HEK293 (cell line): ENCODE measurements around the gene CENPX.

Source experiments
- CTCF ChIA-PET: fragments of 350-600 bp; formaldehyde crosslinking; extraction: SDS; loops from one replicate; lab custom pipeline; 2021; ENCODE audit warnings: antibody characterized with exemption; lab: Yijun Ruan, JAX
- POLR2A ChIA-PET: fragments of 300-600 bp; formaldehyde crosslinking; extraction: SDS; loops from one replicate; lab custom pipeline; 2020; ENCODE audit warnings: antibody characterized with exemption, inconsistent platforms; lab: Yijun Ruan, JAX
- H3K27ac ChIP-seq: fragments of 200-500 bp; sonication (Bioruptor generic); 2 replicates; pipeline ENCODE4 v1.5.1; 2014; ENCODE audit warnings: low read depth, low read length, control low read depth, inconsistent platforms; ENCODE audit errors: extremely low read depth
- H3K36me3 ChIP-seq, 2 experiments: fragments of 200-500 bp in 1 of 2; sonication (Bioruptor generic) in 1 of 2; 1 replicate in 1 of 2; 2 replicates in 1 of 2; pipeline ENCODE4 v1.5.1; 2014 to 2017; ENCODE audit warnings: inconsistent platforms in 2 of 2, low read length in 2 of 2; ENCODE audit not compliant: control insufficient read depth in 2 of 2, insufficient read depth in 1 of 2
- H3K4me1 ChIP-seq: fragments of 200-500 bp; sonication (Bioruptor generic); 2 replicates; pipeline ENCODE4 v1.5.1; 2014; ENCODE audit warnings: mild to moderate bottlenecking, low read length, inconsistent platforms; ENCODE audit not compliant: control insufficient read depth, insufficient read depth
- H3K4me3 ChIP-seq: 2 replicates; pipeline ENCODE4 v1.5.1; 2011; ENCODE audit warnings: low read depth, mild to moderate bottlenecking, control low read depth, low read length, moderate library complexity
- H3K9me3 ChIP-seq: fragments of 200-500 bp; sonication (Bioruptor generic); 2 replicates; pipeline ENCODE4 v1.5.1; 2014; ENCODE audit warnings: low read depth, low read length, inconsistent platforms; ENCODE audit not compliant: control insufficient read depth, insufficient read depth
- GLIS2 ChIP-seq: fragments of 450-650 bp; formaldehyde crosslinking; IDR thresholded peaks from 2 replicates; pipeline ENCODE4 v1.5.1; 2016; ENCODE audit warnings: missing biosample characterization, missing genetic modification characterization
- IKZF3 ChIP-seq: fragments of 450-650 bp; IDR thresholded peaks from 2 replicates; pipeline ENCODE4 v1.5.0; 2018; ENCODE audit warnings: missing biosample characterization, mild to moderate bottlenecking, missing genetic modification characterization, moderate library complexity
- KLF16 ChIP-seq: fragments of 450-650 bp; formaldehyde crosslinking; IDR thresholded peaks from 2 replicates; pipeline ENCODE4 v1.5.1; 2017; ENCODE audit warnings: missing biosample characterization, missing genetic modification characterization
- KLF8 ChIP-seq: fragments of 450-650 bp; formaldehyde crosslinking; IDR thresholded peaks from 2 replicates; pipeline ENCODE4 v1.5.1; 2016; ENCODE audit warnings: missing biosample characterization, missing genetic modification characterization
- RBAK ChIP-seq: fragments of 450-650 bp; formaldehyde crosslinking; IDR thresholded peaks from 2 replicates; pipeline ENCODE4 v1.5.1; 2016; ENCODE audit warnings: missing biosample characterization, missing genetic modification characterization
- SP7 ChIP-seq: fragments of 450-650 bp; formaldehyde crosslinking; IDR thresholded peaks from 2 replicates; pipeline ENCODE4 v1.5.1; 2016; ENCODE audit warnings: missing biosample characterization, missing genetic modification characterization
- TRIM28 ChIP-seq: IDR thresholded peaks from 2 replicates; pipeline ENCODE4 v1.6.1; 2011; ENCODE audit warnings: low read length, control low read depth, borderline replicate concordance
- ZFP41 ChIP-seq: fragments of 450-650 bp; formaldehyde crosslinking; IDR thresholded peaks from 2 replicates; pipeline ENCODE4 v1.5.1; 2016; ENCODE audit warnings: missing biosample characterization, missing genetic modification characterization, borderline replicate concordance
- ZNF112 ChIP-seq: fragments of 450-650 bp; formaldehyde crosslinking; IDR thresholded peaks from 2 replicates; pipeline ENCODE4 v1.5.0; 2017; ENCODE audit warnings: missing biosample characterization, missing genetic modification characterization
- ZNF19 ChIP-seq: fragments of 450-650 bp; formaldehyde crosslinking; IDR thresholded peaks from 2 replicates; pipeline ENCODE4; 2016; ENCODE audit warnings: missing biosample characterization, missing genetic modification characterization, low read depth
- ZNF416 ChIP-seq: fragments of 450-650 bp; formaldehyde crosslinking; IDR thresholded peaks from 2 replicates; pipeline ENCODE4 v1.5.1; 2016; ENCODE audit warnings: missing biosample characterization, missing genetic modification characterization
- ZNF48 ChIP-seq: fragments of 450-650 bp; formaldehyde crosslinking; IDR thresholded peaks from 2 replicates; pipeline ENCODE4 v1.5.1; 2016; ENCODE audit warnings: missing biosample characterization, missing genetic modification characterization
- ZNF530 ChIP-seq: fragments of 450-650 bp; formaldehyde crosslinking; IDR thresholded peaks from 2 replicates; pipeline ENCODE4 v1.5.1; 2016; ENCODE audit warnings: low read depth, missing biosample characterization, missing genetic modification characterization
- ZNF660 ChIP-seq: fragments of 450-650 bp; IDR thresholded peaks from 2 replicates; pipeline ENCODE4 v1.5.1; 2018; ENCODE audit warnings: missing biosample characterization, mild to moderate bottlenecking, missing genetic modification characterization
- ZNF670 ChIP-seq: fragments of 450-650 bp; formaldehyde crosslinking; IDR thresholded peaks from 2 replicates; pipeline ENCODE4 v1.5.1; 2016; ENCODE audit warnings: missing biosample characterization, missing genetic modification characterization, low read depth
- ZNF76 ChIP-seq: fragments of 450-650 bp; formaldehyde crosslinking; IDR thresholded peaks from 2 replicates; pipeline ENCODE4; 2016; ENCODE audit warnings: low read depth, missing biosample characterization, missing genetic modification characterization, borderline replicate concordance
- TF ChIP-seq, protein P1 (sequence below): fragments of 450-650 bp; formaldehyde crosslinking; IDR thresholded peaks from 2 replicates; pipeline ENCODE4 v1.5.1; 2016; ENCODE audit warnings: missing biosample characterization, missing genetic modification characterization
- TF ChIP-seq, protein P2 (sequence below): fragments of 450-650 bp; formaldehyde crosslinking; IDR thresholded peaks from 2 replicates; pipeline ENCODE4 v1.5.1; 2016; ENCODE audit warnings: missing biosample characterization, missing genetic modification characterization, low read depth
- TF ChIP-seq, protein P3 (sequence below): fragments of 450-650 bp; formaldehyde crosslinking; IDR thresholded peaks from 2 replicates; pipeline ENCODE4 v1.5.1; 2016; ENCODE audit warnings: missing biosample characterization, missing genetic modification characterization, borderline replicate concordance
- TF ChIP-seq, protein P4 (sequence below): fragments of 450-650 bp; formaldehyde crosslinking; IDR thresholded peaks from 2 replicates; pipeline ENCODE4 v1.5.1; 2016; ENCODE audit warnings: missing biosample characterization, missing genetic modification characterization

Gene CENPX

DNA sequence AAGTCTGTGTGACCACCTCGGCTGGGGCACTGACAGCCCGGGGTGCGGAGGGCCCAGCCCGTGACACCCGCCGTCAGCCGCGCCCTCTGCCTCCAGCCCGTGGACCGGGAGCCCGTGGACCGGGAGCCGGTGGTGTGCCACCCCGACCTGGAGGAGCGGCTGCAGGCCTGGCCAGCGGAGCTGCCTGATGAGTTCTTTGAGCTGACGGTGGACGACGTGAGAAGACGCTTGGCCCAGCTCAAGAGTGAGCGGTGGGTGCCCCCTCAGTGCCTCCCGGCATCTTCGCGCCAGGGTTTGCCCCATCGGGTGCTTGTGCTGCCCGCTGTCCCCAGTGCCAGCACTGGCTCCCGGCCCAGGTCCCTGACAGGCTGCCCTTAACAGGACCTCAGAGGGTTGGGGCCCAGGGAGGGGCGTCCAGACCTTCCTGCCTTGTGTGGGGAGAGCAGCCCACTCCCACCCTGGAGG, 13.7 kb downstream of the CENPX start:
- H3K9me3 ChIP-seq: no peaks in the 10 kb centered on the region
- H3K36me3 ChIP-seq: peaks cover 0 to 5% of the 10 kb centered on the region in 2 experiments; a peak in 1 of 3 replicates
- H3K4me1 ChIP-seq: no peaks in the 10 kb centered on the region; the same call in 1 of the 2 replicates
- H3K27ac ChIP-seq: no peak overlapping the region
- H3K4me3 ChIP-seq: no peak overlapping the region
- ChIA-PET CTCF (interaction anchor here (0.7 to 4.7 kb wide), 4 partner anchors 12 to 50 kb away, joined by 3 to 30 read pairs (median 6); partner anchors contain the start of gene NOTUM), POLR2A (no interaction called here)
- TF ChIP-seq TRIM28: no peak
- TF ChIP-seq, protein P1, sequence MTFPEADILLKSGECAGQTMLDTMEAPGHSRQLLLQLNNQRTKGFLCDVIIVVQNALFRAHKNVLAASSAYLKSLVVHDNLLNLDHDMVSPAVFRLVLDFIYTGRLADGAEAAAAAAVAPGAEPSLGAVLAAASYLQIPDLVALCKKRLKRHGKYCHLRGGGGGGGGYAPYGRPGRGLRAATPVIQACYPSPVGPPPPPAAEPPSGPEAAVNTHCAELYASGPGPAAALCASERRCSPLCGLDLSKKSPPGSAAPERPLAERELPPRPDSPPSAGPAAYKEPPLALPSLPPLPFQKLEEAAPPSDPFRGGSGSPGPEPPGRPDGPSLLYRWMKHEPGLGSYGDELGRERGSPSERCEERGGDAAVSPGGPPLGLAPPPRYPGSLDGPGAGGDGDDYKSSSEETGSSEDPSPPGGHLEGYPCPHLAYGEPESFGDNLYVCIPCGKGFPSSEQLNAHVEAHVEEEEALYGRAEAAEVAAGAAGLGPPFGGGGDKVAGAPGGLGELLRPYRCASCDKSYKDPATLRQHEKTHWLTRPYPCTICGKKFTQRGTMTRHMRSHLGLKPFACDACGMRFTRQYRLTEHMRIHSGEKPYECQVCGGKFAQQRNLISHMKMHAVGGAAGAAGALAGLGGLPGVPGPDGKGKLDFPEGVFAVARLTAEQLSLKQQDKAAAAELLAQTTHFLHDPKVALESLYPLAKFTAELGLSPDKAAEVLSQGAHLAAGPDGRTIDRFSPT (tag by site-specific recombination): peak; percentile 66; the same call in 1 of the 2 replicates
- TF ChIP-seq SP7 (tag by site-specific recombination): no peak
- TF ChIP-seq RBAK: no peak
- no peak for TF ChIP-seq IKZF3 (tag by site-specific recombination)
- no peak for TF ChIP-seq ZNF416 (tag by site-specific recombination)
- no peak for TF ChIP-seq ZNF76 (tag by site-specific recombination)
- TF ChIP-seq ZFP41: no peak
- no peak for TF ChIP-seq ZNF530 (tag by site-specific recombination)
- TF ChIP-seq, protein P2, sequence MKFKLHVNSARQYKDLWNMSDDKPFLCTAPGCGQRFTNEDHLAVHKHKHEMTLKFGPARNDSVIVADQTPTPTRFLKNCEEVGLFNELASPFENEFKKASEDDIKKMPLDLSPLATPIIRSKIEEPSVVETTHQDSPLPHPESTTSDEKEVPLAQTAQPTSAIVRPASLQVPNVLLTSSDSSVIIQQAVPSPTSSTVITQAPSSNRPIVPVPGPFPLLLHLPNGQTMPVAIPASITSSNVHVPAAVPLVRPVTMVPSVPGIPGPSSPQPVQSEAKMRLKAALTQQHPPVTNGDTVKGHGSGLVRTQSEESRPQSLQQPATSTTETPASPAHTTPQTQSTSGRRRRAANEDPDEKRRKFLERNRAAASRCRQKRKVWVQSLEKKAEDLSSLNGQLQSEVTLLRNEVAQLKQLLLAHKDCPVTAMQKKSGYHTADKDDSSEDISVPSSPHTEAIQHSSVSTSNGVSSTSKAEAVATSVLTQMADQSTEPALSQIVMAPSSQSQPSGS (tag by site-specific recombination): no peak
- TF ChIP-seq ZNF112 (tag by site-specific recombination): no peak
- TF ChIP-seq KLF16 (tag by site-specific recombination): no peak
- TF ChIP-seq, protein P3, sequence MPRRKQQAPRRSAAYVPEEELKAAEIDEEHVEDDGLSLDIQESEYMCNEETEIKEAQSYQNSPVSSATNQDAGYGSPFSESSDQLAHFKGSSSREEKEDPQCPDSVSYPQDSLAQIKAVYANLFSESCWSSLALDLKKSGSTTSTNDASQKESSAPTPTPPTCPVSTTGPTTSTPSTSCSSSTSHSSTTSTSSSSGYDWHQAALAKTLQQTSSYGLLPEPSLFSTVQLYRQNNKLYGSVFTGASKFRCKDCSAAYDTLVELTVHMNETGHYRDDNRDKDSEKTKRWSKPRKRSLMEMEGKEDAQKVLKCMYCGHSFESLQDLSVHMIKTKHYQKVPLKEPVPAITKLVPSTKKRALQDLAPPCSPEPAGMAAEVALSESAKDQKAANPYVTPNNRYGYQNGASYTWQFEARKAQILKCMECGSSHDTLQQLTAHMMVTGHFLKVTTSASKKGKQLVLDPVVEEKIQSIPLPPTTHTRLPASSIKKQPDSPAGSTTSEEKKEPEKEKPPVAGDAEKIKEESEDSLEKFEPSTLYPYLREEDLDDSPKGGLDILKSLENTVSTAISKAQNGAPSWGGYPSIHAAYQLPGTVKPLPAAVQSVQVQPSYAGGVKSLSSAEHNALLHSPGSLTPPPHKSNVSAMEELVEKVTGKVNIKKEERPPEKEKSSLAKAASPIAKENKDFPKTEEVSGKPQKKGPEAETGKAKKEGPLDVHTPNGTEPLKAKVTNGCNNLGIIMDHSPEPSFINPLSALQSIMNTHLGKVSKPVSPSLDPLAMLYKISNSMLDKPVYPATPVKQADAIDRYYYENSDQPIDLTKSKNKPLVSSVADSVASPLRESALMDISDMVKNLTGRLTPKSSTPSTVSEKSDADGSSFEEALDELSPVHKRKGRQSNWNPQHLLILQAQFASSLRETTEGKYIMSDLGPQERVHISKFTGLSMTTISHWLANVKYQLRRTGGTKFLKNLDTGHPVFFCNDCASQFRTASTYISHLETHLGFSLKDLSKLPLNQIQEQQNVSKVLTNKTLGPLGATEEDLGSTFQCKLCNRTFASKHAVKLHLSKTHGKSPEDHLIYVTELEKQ (tag by site-specific recombination): no peak
- no peak for TF ChIP-seq ZNF670
- 0 out of 2 replicates have a peak, but pooled peaks have one; percentile 1 for TF ChIP-seq KLF8 (tag by site-specific recombination)

DNA sequence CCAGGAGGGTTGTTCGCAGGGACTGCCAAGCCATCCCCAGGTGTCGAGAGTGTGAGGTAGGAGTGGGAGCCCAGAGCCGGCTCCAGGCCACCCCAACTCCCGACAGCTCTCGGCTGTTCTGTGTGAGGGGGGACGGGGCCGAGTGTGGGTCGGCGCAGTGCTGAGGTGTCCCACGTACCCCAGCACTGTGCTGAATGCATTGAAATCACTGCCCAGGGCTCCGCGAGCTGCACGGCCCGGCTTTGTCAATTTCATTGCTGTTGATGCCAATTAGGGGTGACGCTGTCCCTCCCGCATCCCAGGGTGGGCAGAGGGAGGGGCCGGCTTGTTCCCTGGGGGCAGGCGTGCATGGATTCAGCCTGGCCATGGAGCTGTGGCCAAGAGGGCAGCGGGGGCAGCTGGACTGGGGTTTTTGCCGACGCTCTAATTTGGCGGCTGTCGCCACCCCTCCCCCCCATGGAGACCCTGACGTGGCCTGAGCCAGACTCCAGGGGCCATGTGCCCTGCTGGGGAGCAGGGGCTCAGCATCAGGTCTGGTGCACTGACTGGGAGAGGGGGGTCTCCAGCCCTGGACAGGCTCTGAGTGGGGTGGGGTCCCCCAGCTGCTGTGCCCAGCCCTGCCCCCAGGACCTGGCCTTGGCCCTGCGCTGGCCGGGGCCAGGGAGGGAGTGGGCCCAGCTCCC, 14.3 kb downstream of the CENPX start:
- Histone ChIP-seq H3K27ac (no peak overlapping the region), H3K4me1 (peaks cover 4% of the 10 kb centered on the region; the same call in 1 of the 2 replicates), H3K9me3 (no peaks in the 10 kb centered on the region), H3K36me3 (peaks cover 0 to 5% of the 10 kb centered on the region in 2 experiments; a peak in 1 of 3 replicates), H3K4me3 (no peak overlapping the region)
- TF ChIP-seq, protein P4, sequence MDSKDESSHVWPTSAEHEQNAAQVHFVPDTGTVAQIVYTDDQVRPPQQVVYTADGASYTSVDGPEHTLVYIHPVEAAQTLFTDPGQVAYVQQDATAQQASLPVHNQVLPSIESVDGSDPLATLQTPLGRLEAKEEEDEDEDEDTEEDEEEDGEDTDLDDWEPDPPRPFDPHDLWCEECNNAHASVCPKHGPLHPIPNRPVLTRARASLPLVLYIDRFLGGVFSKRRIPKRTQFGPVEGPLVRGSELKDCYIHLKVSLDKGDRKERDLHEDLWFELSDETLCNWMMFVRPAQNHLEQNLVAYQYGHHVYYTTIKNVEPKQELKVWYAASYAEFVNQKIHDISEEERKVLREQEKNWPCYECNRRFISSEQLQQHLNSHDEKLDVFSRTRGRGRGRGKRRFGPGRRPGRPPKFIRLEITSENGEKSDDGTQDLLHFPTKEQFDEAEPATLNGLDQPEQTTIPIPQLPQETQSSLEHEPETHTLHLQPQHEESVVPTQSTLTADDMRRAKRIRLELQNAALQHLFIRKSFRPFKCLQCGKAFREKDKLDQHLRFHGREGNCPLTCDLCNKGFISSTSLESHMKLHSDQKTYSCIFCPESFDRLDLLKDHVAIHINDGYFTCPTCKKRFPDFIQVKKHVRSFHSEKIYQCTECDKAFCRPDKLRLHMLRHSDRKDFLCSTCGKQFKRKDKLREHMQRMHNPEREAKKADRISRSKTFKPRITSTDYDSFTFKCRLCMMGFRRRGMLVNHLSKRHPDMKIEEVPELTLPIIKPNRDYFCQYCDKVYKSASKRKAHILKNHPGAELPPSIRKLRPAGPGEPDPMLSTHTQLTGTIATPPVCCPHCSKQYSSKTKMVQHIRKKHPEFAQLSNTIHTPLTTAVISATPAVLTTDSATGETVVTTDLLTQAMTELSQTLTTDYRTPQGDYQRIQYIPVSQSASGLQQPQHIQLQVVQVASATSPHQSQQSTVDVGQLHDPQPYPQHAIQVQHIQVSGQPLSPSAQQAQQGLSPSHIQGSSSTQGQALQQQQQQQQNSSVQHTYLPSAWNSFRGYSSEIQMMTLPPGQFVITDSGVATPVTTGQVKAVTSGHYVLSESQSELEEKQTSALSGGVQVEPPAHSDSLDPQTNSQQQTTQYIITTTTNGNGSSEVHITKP (tag by site-specific recombination): 0 out of 2 replicates have a peak, but pooled peaks have one; percentile 25
- TF ChIP-seq KLF8 (tag by site-specific recombination): 0 out of 2 replicates have a peak, but pooled peaks have one; percentile 10
- no peak for TF ChIP-seq ZNF660 (tag by site-specific recombination)
- TF ChIP-seq ZNF48 (tag by site-specific recombination): no peak
- peak; percentile 13; the same call in 1 of the 2 replicates for TF ChIP-seq GLIS2 (tag by site-specific recombination)
- no peak for TF ChIP-seq ZNF19 (tag by site-specific recombination)
- POLR2A ChIA-PET: interaction anchor here (1.0 kb wide), 1 partner anchor 11 kb away, joined by 3 read pairs; no protein-coding TSS in a partner anchor
- CTCF ChIA-PET: interaction anchor here (0.7 to 4.7 kb wide), 3 partner anchors 12 to 49 kb away, joined by 3 to 30 read pairs (median 8); partner anchors contain the start of gene NOTUM
